NCI-H128 (cell line): ENCODE results near the gene MAST2.
"Not testable (repeated sequence)": the region's sequence is repeated elsewhere in the genome, so short reads cannot be mapped to it uniquely, and the experiment has no call there.

Experiments used
- DNase-seq: peaks from one replicate; lab custom pipeline; 2025; ENCODE audit not compliant: unreplicated experiment; lab: John Stamatoyannopoulos, UW

Gene MAST2

GRCh38 chr1:45809761-45810160 is 6.3 kb downstream of the MAST2 start:
- DNase-seq = no peak

- DNase-seq = no peak
Measured at GRCh38 chr1:45814776-45815175, 11.4 kb downstream of the MAST2 start.

- DNase-seq = no peak
Measured at GRCh38 chr1:45815667-45816458, 12.5 kb downstream of the MAST2 start.

- DNase-seq = no peak
Measured at GRCh38 chr1:45820173-45820572, 16.8 kb downstream of the MAST2 start.

- no peak for DNase-seq
Measured at GRCh38 chr1:45820788-45821187, 17.4 kb downstream of the MAST2 start.

GRCh38 chr1:45822644-45823043 is 19.2 kb downstream of the MAST2 start:
- no peak for DNase-seq

- no peak for DNase-seq
Measured at GRCh38 chr1:45824607-45825006, 21.2 kb downstream of the MAST2 start.

GRCh38 chr1:45827256-45827655 is 23.8 kb downstream of the MAST2 start:
- no peak for DNase-seq

GRCh38 chr1:45828841-45829240 is 25.4 kb downstream of the MAST2 start:
- no peak for DNase-seq

- DNase-seq = no peak
Measured at GRCh38 chr1:45833361-45833760, 29.9 kb downstream of the MAST2 start.

- no peak for DNase-seq
Measured at GRCh38 chr1:45834689-45835088, 31.3 kb downstream of the MAST2 start.

- DNase-seq = no peak
Measured at GRCh38 chr1:45836451-45836850, 33.0 kb downstream of the MAST2 start.

- not testable (repeated sequence) for DNase-seq
Measured at GRCh38 chr1:45836861-45837260, 33.4 kb downstream of the MAST2 start.

- not testable (repeated sequence) for DNase-seq
Measured at GRCh38 chr1:45838322-45838721, 34.9 kb downstream of the MAST2 start.

GRCh38 chr1:45840704-45841103 is 37.3 kb downstream of the MAST2 start:
- DNase-seq = no peak

- DNase-seq = no peak
Measured at GRCh38 chr1:45842786-45843185, 39.4 kb downstream of the MAST2 start.

GRCh38 chr1:45843474-45843905 is 40.1 kb downstream of the MAST2 start:
- DNase-seq = no peak

GRCh38 chr1:45844000-45844399 is 40.6 kb downstream of the MAST2 start:
- not testable (repeated sequence) for DNase-seq

- no peak for DNase-seq
Measured at GRCh38 chr1:45846931-45847330, 43.5 kb downstream of the MAST2 start.

- no peak for DNase-seq
Measured at GRCh38 chr1:45848097-45848496, 44.7 kb downstream of the MAST2 start.

- no peak for DNase-seq
Measured at GRCh38 chr1:45848714-45849113, 45.3 kb downstream of the MAST2 start.

- no peak for DNase-seq
Measured at GRCh38 chr1:45850017-45850416, 46.6 kb downstream of the MAST2 start.

GRCh38 chr1:45854724-45855123 is 51.3 kb downstream of the MAST2 start:
- DNase-seq = no peak
